Neural cell (in vitro differentiated cells): ENCODE measurements around the gene MEOX1.

ENCODE experiments used
- CTCF ChIP-seq: fragments of 450-650 bp; IDR thresholded peaks from 2 replicates; pipeline ENCODE4 v1.5.1; 2014; ENCODE audit warnings: antibody characterized with exemption, mild to moderate bottlenecking, moderate library complexity; ENCODE audit not compliant: poor library complexity, severe bottlenecking
- EP300 ChIP-seq: fragments of 450-650 bp; conservative IDR thresholded peaks from 2 replicates; pipeline ENCODE4 v1.6.1; 2014; ENCODE audit warnings: antibody characterized with exemption, mild to moderate bottlenecking, moderate library complexity; ENCODE audit not compliant: poor library complexity, severe bottlenecking
- EZH2 ChIP-seq: fragments of 200-600, 300-800 bp; shearing (Covaris generic), sonication (generic); IDR thresholded peaks from 2 replicates; pipeline ENCODE4 v1.6.1; 2014; ENCODE audit warnings: antibody characterized with exemption, low read length, borderline replicate concordance, mild to moderate bottlenecking; ENCODE audit not compliant: insufficient read depth, poor library complexity, severe bottlenecking
- MXI1 ChIP-seq: fragments of 450-650 bp; conservative IDR thresholded peaks from 2 replicates; pipeline ENCODE4 v1.6.1; 2014; ENCODE audit warnings: antibody characterized with exemption, mild to moderate bottlenecking; ENCODE audit not compliant: poor library complexity, severe bottlenecking
- POLR2AphosphoS5 ChIP-seq: IDR thresholded peaks from 2 replicates; pipeline ENCODE4 v1.6.1; 2012
- REST ChIP-seq: IDR thresholded peaks from 2 replicates; pipeline ENCODE4 v1.6.1; 2012; ENCODE audit warnings: borderline replicate concordance
- SMC3 ChIP-seq: fragments of 450-650 bp; conservative IDR thresholded peaks from 2 replicates; pipeline ENCODE4 v1.6.1; 2014; ENCODE audit warnings: antibody characterized with exemption, mild to moderate bottlenecking, moderate library complexity; ENCODE audit not compliant: poor library complexity
- TAF1 ChIP-seq: IDR thresholded peaks from 2 replicates; pipeline ENCODE4 v1.6.1; 2012; ENCODE audit warnings: low read depth

- no peak for TF ChIP-seq POLR2AphosphoS5
- no peak for TF ChIP-seq EZH2
- no peak for TF ChIP-seq CTCF
- no peak for TF ChIP-seq REST
- no peak for TF ChIP-seq EP300
- no peak for TF ChIP-seq SMC3
- TF ChIP-seq MXI1 = no peak
- TF ChIP-seq TAF1 = no peak
These were observed 36.1 kb downstream of the MEOX1 start for GRCh38 chr17:43625606-43626005.
